Bronchial epithelial cell (primary cell): Measurements from ENCODE around the gene RFX1. TPM values are rescaled to one million over a fixed set of nuclear protein-coding genes. Genes with fewer than 3 reads are reported as not detected.
A peak's percentile ranks its signal among the peaks of the same experiment; 100 is the strongest.
"Not testable (repeated sequence)": the region's sequence is repeated elsewhere in the genome, so short reads cannot be mapped to it uniquely, and the experiment has no call there.

Experiments
- DNase-seq: peaks from one replicate; pipeline ENCODE4 v3.0.0-alpha.2; 2010; ENCODE audit warnings: low read depth
- FAIRE-seq: peaks from 2 replicates; lab custom pipeline; 2011; peaks lifted over from hg19 to GRCh38; lab: Jason Lieb, UNC
- H3K27me3 ChIP-seq: 2 replicates; pipeline ENCODE4 v1.5.1; 2011; ENCODE audit warnings: low read length; ENCODE audit not compliant: control insufficient read depth, insufficient read depth
- H3K36me3 ChIP-seq: 2 replicates; pipeline ENCODE4 v1.5.1; 2011; ENCODE audit warnings: low read length; ENCODE audit not compliant: control insufficient read depth, insufficient read depth
- H3K4me3 ChIP-seq: 2 replicates; pipeline ENCODE4 v1.5.1; 2011; ENCODE audit warnings: mild to moderate bottlenecking, low read depth, low read length, control low read depth
- CTCF ChIP-seq: IDR thresholded peaks from 2 replicates; pipeline ENCODE4 v1.5.1; 2011; ENCODE audit warnings: mild to moderate bottlenecking, moderate library complexity, low read length, control low read depth, inconsistent platforms; ENCODE audit not compliant: insufficient read depth, severe bottlenecking
- total RNA-seq: library from RNA; depleted of rRNA; stranded (reverse); fragments of >200 nt; gene quantifications from 2 replicates; pipeline ENCODE4 v1.2.1, GENCODE V29; 2014

The RFX1 gene
- total RNA-seq, 1 donor from 2014 or later = 0.79 TPM

DNA sequence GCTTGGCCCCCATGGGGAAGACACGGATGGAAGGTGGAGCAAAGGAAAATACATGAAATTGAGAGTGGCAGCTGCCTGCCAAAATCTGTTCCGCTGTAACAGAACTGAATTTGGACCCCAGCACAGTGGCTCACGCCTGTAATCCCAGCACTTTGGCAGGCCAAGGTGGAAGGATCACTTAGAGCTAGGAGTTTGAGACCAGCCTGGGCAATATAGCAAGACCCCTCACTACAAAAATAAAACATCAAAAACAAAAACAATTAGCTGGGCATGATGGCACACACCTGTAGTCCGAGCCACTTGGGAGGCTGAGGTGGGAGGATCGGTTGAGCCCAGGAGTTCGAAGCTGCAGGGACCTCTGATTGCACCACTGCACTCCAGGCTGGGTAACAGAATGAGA lies 46.4 kb upstream of the RFX1 start:
- DNase-seq (no peak), FAIRE-seq (no peak)
- H3K27me3 ChIP-seq = no peaks in the 10 kb centered on the region
- H3K4me3 ChIP-seq = no peak overlapping the region
- TF ChIP-seq CTCF = no peak
- H3K36me3 ChIP-seq = no peaks in the 10 kb centered on the region

DNA sequence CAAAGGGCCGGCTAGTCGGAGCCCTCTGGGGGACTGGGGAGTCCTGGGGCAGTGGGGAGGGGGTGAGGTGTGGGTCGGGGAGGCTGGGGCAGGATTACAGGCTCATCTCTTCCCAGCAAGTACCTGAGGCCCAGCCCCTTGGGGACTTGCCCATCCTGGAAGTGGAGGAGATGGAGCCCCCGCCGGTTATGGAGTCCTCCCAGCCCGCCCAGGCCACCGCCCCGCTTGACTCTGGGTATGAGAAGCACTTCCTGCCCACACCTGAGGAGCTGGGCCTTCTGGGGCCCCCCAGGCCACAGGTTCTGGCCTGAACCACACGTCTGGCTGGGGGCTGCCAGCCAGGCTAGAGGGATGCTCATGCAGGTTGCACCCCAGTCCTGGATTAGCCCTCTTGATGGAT lies 45.9 kb upstream of the RFX1 start:
- Histone ChIP-seq H3K36me3 (no peaks in the 10 kb centered on the region), H3K27me3 (no peaks in the 10 kb centered on the region), H3K4me3 (no peak overlapping the region)
- DNase-seq (no peak), FAIRE-seq (no peak)
- no peak for TF ChIP-seq CTCF

DNA sequence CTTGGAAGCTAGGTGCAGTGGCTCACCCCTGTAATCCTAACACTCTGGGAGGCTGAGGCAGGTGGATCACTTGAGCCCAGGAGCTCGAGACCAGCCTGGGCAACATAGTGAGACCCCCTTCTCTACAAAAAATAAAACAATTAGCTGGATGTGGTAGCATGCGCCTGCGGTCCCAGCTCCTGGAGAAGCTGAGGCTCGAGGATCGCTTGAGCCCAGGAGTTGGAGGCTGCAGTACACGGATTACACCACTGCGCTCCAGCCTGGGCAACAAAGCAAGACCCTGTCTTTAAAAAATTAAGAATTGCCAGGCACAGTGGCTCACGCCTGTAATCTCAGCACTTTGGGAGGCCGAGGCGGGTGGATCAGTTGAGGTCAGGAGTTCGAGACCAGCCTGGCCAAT lies 44.8 kb upstream of the RFX1 start:
- not testable (repeated sequence) for H3K4me3 ChIP-seq, H3K36me3 ChIP-seq, DNase-seq, FAIRE-seq, H3K27me3 ChIP-seq

- DNase-seq (no peak), FAIRE-seq (no peak)
- no peaks in the 10 kb centered on the region for H3K36me3 ChIP-seq
- H3K27me3 ChIP-seq = no peaks in the 10 kb centered on the region
- H3K4me3 ChIP-seq = no peak overlapping the region
- TF ChIP-seq CTCF = no peak
Measured at GRCh38 chr19:14050512-14050911, 44.4 kb upstream of the RFX1 start.

GRCh38 chr19:14048443-14049153 lies 42.5 kb upstream of the RFX1 start:
- peak; percentile 87 for TF ChIP-seq CTCF
- Histone ChIP-seq H3K36me3 (no peaks in the 10 kb centered on the region), H3K4me3 (no peak overlapping the region), H3K27me3 (no peaks in the 10 kb centered on the region)
- FAIRE-seq = no peak
- DNase-seq = peak; percentile 21

DNA sequence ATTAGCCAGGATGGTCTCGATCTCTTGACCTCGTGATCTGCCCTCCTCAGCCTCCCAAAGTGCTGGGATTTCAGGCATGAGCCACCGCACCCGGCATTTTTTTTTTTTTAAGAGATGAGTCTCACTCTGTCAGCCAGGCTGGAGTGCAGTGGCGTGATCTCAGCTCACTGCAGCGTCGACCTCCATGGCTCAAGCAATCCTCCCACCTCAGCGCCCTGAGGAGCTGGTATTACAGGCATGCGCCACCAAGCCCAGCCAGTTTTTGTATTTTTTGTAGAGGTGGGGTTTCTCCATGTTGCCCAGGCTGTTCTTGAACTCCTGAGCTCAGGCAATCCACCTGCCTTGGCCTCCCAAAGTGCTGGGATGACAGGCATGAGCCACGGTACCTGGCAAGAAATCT lies 41.7 kb upstream of the RFX1 start:
- H3K4me3 ChIP-seq, H3K36me3 ChIP-seq, H3K27me3 ChIP-seq, DNase-seq, FAIRE-seq: not testable (repeated sequence)
